Hippocampal formation (tissue), 2 donors: ENCODE measurements around the gene WAC.
"Not testable (repeated sequence)": the region's sequence is repeated elsewhere in the genome, so short reads cannot be mapped to it uniquely, and the experiment has no call there.

Experiments used
- DNase-seq, 2 donors: peaks; one replicate each; lab custom pipeline; 2025; lab: John Stamatoyannopoulos, UW

WAC gene

DNA sequence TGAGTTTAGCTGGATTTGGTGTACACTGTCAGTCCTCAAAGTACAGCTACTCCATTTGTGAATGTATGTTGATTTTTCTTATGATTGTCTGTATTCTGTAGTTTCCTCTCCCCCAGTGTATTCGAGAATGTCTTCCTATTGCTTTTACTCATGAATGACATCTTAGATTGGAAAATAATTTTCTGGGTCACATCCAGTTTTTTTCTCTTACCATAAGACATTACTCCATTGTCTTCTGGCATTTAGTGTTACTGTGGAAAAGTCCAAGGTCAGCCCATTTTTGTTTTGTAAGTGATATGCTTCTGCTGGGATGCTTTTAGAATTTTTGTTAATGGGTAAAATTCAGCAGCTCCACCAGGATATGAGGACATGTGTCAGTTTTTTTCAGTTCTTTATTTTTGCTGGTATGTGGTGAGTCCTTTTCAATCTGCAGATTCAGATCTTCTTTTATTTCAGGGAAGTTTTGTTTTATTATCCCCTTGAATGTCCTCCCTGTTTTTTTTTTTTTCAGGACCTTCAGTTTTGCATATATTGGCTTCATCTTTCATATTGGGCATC, 33.6 kb downstream of the WAC start:
- no peak for DNase-seq

DNA sequence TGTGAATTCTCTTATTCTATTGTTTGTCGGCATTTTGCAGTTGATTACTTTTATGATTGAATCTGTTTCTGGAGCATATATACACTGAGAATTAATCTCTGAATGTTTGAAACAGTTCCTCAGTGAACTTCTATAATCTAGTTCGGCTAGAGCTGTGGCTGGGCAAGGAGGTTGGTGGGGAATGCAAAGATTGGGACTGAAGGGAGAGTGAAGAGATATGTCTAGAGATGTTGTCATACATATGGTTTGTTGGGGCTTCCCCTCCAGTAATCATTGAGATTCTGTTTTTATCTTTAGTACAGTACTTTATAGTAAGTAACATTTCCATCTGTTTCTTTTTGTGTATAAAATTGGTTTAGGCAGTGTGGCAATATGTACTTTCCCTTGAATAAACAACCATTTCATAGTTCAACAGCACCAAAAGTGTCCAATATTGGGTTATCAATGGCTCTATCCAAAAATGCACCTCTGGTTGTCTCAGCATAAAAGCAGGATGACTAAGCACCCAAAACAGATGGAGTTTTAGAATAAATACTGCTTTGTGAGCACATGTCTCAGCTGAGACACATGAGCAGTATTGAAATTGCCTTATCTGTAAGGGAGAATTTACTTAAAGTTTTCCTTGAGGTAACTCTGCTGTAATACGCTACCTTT, 36.7 kb downstream of the WAC start:
- DNase-seq, result peak in 1 of 2 donors; percentile 21

DNA sequence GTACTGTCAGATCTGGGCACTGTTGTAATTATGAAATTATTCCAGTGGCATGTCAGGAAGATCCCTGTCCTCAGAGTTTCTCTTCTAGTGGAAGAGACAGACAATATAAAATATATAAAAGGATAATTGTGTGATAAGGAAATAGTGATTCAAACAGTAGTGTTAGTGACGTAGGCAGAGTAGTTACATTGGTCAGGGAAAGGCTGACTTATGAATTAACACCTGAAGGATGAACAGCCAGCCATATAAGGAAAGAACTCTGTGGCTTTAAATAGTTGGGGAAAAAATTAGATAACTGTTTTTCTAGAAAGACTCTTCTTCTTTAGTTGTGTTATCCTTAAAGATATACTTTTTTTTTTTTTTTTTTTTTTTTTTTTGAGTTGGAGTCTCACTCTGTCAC, 37.7 kb downstream of the WAC start:
- DNase-seq, result no peak

DNA sequence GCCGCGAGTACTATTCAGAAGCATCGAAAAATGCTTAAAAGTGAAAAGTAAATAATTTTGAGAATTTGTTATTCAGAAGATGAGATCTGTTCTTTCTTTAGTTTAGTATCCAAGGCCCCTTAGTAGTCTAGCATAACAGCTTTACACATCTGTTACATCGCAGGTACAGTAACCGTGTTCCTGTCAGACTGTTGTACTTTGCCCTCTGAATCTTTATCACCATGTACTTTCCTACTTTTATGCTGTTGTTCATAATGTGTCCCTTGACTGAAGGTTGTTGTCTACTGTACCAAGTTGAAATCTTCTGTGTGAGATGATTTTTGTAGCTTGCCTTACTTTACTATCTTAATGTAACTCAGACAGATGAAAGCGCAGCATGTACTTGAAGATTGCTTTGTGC, 38.3 kb downstream of the WAC start:
- no peak for DNase-seq

DNA sequence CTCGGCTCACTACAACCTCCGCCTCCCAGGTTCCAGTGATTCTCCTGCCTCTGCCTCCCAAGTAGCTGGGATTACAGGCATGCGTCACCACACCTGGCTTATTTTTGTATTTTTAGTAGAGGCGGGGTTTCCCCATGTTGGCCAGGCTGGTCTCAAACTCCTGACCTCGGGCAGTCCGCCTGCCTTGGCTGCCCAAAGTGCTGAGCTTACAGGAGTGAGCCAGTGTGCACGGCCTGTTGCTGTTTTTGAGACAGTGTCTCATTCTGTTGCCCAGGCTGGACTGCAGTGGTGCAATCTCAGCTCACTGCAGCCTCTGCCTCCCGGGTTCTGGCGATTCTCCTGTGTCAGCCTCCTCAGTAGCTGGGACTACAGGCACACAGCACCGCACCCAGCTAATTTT, 41.3 kb downstream of the WAC start:
- not testable (repeated sequence) for DNase-seq

DNA sequence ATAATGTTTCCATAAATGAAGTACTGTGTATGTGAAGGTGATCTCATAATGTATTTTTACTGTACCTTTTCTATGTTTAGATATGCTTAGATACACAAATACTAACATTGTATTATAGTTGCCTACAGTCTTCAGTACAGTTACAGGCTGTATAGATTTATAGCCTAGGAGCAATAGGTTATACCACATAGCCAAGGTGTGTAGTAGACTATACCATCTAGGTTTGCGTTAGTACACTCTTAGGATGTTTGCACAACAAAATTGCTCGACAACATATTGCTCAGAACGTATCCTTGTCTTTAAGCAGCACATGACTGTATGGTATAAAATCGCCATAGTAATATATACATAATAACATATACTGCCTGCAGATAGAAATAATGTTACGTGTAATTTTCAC, 42.9 kb downstream of the WAC start:
- no peak for DNase-seq

DNA sequence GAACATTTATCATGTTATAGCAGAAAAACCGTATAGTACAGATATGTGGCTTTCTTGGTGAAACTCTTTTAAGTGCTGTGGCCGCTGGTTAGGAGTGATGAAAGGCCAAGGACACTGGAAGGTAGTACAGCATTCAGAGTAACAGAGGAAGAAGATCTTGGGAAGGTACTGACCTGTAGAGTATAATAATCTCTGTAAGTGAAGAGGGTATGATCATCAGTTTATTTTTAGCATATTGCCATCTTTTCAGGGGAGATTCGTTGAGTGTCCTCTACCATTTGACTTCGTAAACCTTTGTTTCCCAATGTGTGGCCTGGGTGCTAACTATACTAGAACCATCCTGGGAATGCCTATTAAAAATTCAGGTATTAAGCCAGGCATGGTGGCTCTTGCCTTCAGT, 44.6 kb downstream of the WAC start:
- no peak for DNase-seq

DNA sequence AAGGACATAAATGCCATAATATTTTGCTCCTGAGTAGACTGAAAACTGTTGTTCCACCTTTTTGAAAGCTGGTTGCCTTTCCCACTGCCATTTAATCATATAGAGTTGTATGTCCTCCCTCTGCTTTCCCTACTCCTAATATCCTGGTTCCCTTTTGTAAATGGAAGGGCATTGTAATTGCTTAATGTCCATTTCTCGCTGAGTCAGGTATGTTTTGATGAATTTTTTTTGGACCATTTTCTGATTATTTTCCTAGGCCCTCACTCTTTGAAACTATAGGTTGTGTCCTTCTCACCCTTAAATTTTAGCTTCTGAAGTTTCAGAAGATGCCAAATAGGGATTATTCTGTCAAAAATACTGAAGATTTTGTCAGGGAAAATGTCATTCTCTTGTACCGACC, 45.5 kb downstream of the WAC start:
- DNase-seq, result no peak

DNA sequence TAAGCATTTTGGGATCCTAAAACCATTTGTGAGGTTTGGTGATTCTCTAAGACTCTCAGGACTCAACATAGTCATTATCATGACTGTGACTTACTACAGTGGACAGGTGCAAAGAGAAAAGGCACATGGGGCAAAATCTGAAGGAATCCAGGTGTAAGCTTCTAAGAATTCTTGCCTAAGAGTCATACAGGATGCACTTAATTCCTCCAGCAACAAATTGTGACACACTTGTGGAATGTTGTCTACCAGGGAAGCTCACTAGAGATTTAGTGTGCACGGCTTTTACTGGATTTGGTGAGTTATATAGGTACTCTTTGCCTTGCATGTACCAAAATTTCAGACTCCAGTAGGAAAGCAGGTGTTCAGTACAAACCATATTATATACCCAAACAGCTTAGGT, 47.9 kb downstream of the WAC start:
- DNase-seq, result no peak

DNA sequence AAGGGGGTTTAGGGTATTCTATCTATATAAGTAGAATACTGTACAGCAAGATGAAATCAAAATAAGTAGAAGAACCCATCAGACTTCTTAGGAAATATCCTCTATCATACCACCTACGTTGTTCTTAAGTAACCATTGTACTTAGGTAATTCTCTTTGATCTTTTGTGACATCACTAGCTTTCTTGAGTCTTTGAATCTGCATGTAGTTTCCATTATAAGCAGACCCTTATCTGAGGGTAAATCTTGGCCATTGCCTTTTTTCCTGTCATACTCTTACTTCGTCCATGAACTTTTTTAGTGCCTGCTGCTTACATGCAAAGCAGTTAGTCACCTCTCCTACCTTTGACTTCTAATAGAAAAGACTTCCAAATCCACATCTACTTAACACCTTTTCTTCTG, 49.0 kb downstream of the WAC start:
- DNase-seq, result no peak

DNA sequence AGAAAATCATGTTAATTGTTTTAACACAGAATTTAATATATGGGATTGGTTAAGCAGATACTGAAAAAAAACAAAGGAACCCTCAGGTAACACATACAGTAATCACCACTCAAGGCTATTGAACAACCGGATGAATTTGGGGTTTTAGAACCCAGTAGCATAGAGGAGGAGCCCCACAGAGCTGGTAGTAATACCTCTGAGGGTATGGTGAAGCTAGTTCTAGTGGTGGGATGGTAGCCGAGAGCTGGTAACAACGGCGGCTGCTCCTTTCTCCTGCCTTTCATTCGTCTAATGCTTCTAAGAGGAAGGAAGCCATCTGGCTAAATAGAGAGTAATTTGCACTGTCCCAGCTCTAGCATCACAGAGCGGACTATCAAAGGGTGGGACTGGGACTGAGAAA, 52.2 kb downstream of the WAC start:
- DNase-seq, result no peak

DNA sequence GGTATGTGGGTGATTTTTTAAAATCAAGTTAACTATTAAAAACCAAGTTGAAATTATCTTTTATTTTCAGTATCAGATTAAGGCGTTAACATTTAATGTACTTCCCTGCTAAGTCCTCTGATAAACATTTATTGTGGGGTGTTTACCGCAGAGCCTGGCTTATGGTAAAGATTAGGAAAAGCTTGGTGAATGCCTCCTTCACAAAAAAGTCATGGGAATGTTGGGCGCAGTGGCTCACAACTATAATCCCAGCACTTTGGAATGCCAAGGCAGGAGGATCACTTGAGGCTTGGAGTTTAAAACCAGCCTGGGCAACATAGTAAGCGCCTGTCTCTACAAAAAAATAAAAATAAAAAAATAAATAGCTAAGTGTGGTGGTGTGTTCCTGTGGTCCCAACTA, 53.3 kb downstream of the WAC start:
- DNase-seq, result no peak

DNA sequence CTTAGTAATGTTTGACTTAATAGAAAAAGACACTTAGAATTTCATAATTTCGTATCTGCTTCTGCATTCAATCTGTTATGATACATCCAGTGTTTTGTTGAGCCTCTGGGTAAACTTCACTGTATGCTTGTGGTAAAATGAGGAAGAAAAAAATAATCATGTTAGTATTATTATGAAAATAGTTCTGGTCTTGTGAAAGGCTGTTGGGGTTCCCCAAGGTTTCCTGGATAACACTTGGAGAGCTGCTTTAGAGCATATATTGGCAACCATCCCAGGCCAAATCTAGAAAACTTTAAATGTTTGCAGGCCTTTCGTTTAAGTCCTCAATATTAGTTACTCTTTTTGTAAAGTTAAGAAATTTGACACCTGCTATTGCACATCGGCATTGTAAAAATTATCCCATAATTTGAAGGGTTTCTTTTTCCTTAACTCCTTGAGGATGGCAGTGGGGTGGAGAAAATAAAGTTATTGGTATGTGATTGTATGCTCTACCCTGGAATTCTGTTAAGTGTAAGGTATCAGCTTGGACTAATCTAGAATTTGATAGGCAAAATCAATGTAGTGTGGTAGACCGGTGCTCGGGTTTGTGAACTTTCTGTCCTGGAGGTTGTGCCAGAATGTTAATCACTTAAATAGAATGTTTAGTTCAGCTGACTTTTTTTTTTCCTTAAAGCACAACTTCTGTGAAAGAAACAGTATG, 54.5 kb downstream of the WAC start:
- no peak for DNase-seq

DNA sequence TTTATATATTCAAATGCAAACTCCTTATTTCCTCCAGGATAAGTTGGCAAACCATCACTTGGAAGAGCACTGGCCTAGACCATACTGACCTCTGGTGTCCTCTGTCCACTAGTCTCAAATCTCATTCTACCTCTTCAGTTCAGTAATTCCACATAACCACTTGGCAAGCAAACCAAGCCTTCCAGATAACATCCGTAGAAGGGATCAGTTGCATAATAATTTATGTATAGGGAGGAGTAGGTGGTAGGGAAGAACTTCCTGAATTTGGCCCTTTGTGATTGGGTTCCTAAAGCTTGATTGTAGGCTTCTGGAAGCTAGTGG, 55.0 kb downstream of the WAC start:
- peak in 1 of 2 donors; percentile 44 for DNase-seq

DNA sequence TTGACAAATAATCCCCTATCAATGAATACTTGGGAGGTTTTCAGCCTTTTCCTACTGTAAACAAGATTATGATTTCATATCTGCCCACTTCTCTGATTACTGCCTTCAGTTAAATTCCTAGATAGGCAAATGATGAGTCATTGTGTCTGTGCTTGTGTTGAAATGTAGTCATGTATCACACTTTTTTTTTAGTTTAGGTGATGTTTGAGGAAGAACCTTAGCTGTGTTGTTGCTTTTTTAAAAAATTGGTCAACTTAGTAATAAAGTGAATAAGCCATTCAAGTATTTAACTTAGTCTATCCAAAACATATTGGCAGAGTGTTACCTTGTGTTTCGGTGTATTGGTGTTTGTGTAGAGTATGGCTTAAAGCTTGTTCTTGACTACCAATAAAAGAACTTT, 60.0 kb downstream of the WAC start:
- DNase-seq, result no peak

DNA sequence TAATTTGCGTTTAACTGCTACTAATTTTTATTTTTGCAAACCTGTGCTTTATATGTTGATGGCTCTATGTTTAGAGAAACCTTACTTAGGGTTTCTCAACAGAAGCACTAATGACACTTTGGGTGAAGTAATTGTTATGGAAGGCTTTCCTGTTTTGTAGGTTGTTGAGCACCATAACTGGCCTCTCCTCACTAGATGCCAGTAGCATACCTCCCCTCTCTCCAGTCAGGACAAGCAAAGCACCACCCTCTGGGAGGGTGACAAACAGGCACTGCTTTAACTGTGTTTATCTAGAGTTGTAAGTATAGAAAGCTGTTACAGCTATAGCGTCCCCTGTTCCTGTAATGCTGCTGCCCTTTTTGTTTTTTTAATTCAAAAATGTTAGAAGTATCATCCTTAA, 60.9 kb downstream of the WAC start:
- DNase-seq, result no peak

DNA sequence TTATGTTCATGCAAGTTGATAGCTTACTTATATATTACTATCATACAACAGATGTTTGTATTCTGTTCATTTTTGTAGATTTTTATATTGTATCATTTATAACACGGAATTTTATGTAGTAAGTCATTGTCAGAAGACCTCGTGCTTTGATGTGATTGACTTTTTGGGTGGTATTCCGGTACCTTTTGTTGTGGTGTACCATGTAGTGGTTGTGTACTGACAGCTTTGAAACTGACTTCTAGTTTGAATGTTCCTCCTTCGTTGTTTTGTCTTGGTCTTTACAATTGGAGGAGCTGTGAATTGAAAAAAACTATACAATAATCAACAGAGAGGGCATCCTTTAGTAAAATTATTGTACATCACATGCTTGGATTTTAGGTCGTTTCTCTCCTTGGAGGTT, 61.5 kb downstream of the WAC start:
- no peak for DNase-seq

DNA sequence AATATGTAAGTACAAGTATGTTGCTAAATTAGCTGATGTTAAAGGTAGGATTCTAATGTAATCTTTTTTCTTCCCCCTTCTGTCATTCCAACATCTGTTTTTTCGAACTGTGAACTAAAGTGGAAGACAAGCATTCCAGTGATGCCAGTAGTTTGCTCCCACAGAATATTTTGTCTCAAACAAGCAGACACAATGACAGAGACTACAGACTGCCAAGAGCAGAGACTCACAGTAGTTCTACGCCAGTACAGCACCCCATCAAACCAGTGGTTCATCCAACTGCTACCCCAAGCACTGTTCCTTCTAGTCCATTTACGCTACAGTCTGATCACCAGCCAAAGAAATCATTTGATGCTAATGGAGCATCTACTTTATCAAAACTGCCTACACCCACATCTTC, 62.7 kb downstream of the WAC start:
- no peak for DNase-seq

DNA sequence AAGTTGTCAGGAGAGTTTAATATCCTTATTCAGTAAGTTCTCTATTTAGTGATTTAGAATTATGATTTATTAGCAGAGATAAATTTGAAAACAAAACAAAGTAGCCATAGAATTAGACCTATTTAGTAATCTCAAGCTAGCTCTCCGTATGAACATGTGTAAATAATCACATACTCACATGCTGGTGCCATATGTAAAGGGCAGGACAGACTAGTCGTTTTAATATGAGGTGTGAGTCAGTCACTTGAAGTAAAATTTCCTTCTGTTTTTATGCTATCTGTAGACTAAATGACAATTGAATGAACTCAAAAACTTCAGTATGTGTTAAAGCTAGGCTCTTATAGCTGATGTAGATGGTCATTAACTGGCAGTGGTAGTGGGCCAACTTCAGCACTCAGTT, 67.1 kb downstream of the WAC start:
- DNase-seq, result no peak

DNA sequence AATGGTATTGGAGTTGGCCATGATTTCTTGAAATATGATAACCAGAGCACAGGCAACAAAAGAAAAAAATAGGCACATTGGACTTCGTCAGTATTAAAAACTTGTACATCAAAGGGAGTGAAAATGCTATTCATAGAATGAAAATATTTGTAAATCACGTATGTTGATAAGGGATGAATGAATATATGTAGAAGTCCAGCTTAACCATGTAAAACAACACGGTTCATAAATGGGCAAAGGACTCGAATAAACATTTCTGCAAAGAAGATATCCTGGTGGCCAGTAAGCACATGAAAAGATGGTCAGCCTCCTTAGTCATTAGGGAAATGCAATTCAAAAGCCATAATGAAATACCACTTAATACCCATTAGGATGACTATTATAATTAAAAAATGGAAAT, 68.1 kb downstream of the WAC start:
- no peak for DNase-seq

DNA sequence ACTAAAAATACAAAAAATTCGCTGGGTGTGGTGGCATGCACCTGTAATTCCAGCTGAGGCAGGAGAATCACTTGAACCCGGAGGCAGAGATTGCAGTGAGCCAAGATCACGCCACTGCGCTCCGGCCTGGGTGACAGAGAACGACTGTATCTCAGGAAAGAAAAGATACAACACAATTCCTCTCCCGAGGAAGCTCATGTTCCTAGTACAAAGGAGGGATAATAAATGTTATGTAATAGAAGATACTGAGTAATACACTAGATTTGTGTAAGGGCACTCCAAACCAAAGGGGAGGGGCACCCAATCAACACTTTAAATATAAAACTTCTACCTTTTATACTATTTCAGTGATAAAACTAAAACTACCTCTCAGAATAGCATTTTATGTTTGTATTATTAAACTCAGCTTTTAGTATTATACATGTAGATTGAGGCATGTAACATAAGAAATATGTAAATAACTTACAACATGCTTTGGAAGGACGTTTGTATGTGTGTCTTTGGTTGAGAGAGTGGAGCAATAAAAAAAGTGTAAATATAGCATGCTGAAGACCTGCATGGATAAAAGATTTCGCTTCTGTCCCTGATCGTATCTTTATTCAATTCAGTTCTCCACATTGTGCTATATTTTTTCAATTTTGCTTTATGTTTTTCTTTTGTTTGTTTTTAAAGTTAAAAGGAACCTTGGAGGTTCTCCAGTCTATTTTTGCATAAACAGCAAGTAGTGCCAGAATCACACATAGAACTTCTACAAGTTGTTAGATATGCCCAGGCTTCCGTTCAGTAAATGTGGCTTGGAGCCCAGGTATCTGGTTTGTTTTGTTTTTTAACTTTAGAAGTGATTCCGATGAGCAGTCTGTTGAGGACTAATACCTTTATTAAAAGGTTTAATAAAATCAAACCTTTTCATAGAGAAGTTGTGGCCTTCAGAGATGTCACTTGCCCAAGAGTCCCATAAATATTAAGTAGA, 71.9 kb downstream of the WAC start:
- no peak for DNase-seq

DNA sequence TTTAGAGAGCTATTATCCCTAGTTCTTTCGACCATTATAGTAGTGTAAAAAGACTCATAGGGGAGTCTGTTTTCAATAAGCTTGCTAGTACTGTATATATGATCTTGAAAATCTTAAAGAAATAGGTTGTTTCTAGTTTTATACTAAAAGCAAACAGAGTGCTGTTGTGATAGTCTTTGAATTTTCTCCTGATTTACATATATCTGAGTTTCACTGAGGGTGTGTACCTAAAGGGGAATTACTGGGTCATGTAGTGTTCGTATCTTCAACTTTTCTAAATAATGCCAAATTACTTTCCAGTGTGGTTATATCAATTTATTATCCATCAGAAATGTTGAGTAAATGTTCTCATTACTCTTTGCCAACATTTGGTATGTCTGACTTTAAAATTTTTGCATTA, 73.7 kb downstream of the WAC start:
- DNase-seq, result no peak

DNA sequence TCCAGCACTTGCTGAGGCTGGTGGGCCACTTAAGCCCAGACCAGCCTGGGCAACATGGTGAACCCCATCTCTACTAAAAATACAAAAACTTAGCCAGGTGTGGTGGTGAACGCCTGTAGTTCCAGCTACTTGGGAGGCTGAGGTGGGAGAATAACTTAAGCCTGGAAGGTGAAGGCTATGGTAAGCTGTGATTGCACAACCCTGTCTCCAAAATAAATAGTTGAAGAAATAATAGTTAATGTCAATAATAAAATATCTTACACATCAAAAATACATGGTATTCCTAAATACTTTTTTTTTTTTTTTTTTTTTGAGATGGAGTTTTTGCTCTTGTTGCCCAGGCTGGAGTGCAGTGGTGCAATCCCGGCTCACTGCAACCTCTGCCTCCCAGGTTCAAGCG, 76.7 kb downstream of the WAC start:
- DNase-seq, result not testable (repeated sequence)
